Neural cell (in vitro differentiated cells): ENCODE data around the gene GALNT14. TPM values are rescaled to one million over a fixed set of nuclear protein-coding genes. Genes with fewer than 3 reads are reported as not detected.

ENCODE experiments used
- H2AFZ ChIP-seq: fragments of 200-600, 300-800 bp; sonication (generic), shearing (Covaris generic); 2 replicates; pipeline ENCODE4 v1.6.0; 2014; ENCODE audit warnings: low read depth, mild to moderate bottlenecking, antibody characterized with exemption, low read length, moderate library complexity
- H3F3A ChIP-seq: fragments of 200-600 bp; shearing (Covaris generic); 2 replicates; pipeline ENCODE4 v1.6.1; 2016; ENCODE audit warnings: mild to moderate bottlenecking, moderate library complexity, mixed read lengths, antibody characterized with exemption, low read length; ENCODE audit not compliant: insufficient read depth, poor library complexity, severe bottlenecking
- H3K27ac ChIP-seq: fragments of 200-600, 300-800 bp; sonication (generic), shearing (Covaris generic); 2 replicates; pipeline ENCODE4 v1.5.1; 2014; ENCODE audit warnings: mild to moderate bottlenecking, low read length, moderate library complexity
- H3K27me3 ChIP-seq: fragments of 300-800, 200-600 bp; sonication (generic), shearing (Covaris generic); 2 replicates; pipeline ENCODE4 v1.6.0; 2014; ENCODE audit warnings: mild to moderate bottlenecking, low read depth, low read length, moderate library complexity; ENCODE audit not compliant: insufficient read depth
- H3K36me3 ChIP-seq: fragments of 300-800, 200-600 bp; sonication (generic), shearing (Covaris generic); 2 replicates; pipeline ENCODE4 v1.5.1; 2014; ENCODE audit warnings: mild to moderate bottlenecking, antibody characterized with exemption, low read length, moderate library complexity; ENCODE audit not compliant: insufficient read depth
- H3K4me2 ChIP-seq: fragments of 300-800, 200-600 bp; sonication (generic), shearing (Covaris generic); 2 replicates; pipeline ENCODE4 v1.6.0; 2014; ENCODE audit warnings: mild to moderate bottlenecking, low read length
- H3K4me3 ChIP-seq: fragments of 300-800, 200-600 bp; sonication (generic), shearing (Covaris generic); 2 replicates; pipeline ENCODE4 v1.5.1; 2014; ENCODE audit warnings: mild to moderate bottlenecking, low read length, moderate library complexity
- H3K79me2 ChIP-seq: fragments of 200-600 bp; shearing (Covaris generic); replicated peaks from 2 replicates; pipeline ENCODE4 v1.6.0; 2014; ENCODE audit warnings: mild to moderate bottlenecking, low read length, moderate library complexity; ENCODE audit not compliant: insufficient read depth
- H3K9ac ChIP-seq: fragments of 300-800, 200-600 bp; sonication (generic), shearing (Covaris generic); 2 replicates; pipeline ENCODE4 v1.6.1; 2016; ENCODE audit warnings: mild to moderate bottlenecking, low read length, mixed read lengths
- H3K9me2 ChIP-seq: fragments of 200-600 bp; shearing (Covaris generic); 2 replicates; pipeline ENCODE4 v1.6.1; 2016; ENCODE audit warnings: mild to moderate bottlenecking, low read length, mixed read lengths; ENCODE audit not compliant: insufficient read depth
- H3K9me3 ChIP-seq: fragments of 200-600, 300-800 bp; sonication (generic), shearing (Covaris generic); 2 replicates; pipeline ENCODE4 v1.6.1; 2016; ENCODE audit warnings: mild to moderate bottlenecking, mixed run types, low read length, moderate library complexity, mixed read lengths
- H4K20me1 ChIP-seq: fragments of 200-600 bp; shearing (Covaris generic); 2 replicates; pipeline ENCODE4 v1.6.1; 2016; ENCODE audit warnings: mild to moderate bottlenecking, mixed run types; ENCODE audit not compliant: insufficient read depth
- CTCF ChIP-seq: fragments of 450-650 bp; IDR thresholded peaks from 2 replicates; pipeline ENCODE4 v1.5.1; 2014; ENCODE audit warnings: antibody characterized with exemption, mild to moderate bottlenecking, moderate library complexity; ENCODE audit not compliant: poor library complexity, severe bottlenecking
- EP300 ChIP-seq: fragments of 450-650 bp; conservative IDR thresholded peaks from 2 replicates; pipeline ENCODE4 v1.6.1; 2014; ENCODE audit warnings: antibody characterized with exemption, mild to moderate bottlenecking, moderate library complexity; ENCODE audit not compliant: poor library complexity, severe bottlenecking
- EZH2 ChIP-seq: fragments of 200-600, 300-800 bp; shearing (Covaris generic), sonication (generic); IDR thresholded peaks from 2 replicates; pipeline ENCODE4 v1.6.1; 2014; ENCODE audit warnings: antibody characterized with exemption, low read length, borderline replicate concordance, mild to moderate bottlenecking; ENCODE audit not compliant: insufficient read depth, poor library complexity, severe bottlenecking
- MXI1 ChIP-seq: fragments of 450-650 bp; conservative IDR thresholded peaks from 2 replicates; pipeline ENCODE4 v1.6.1; 2014; ENCODE audit warnings: antibody characterized with exemption, mild to moderate bottlenecking; ENCODE audit not compliant: poor library complexity, severe bottlenecking
- POLR2AphosphoS5 ChIP-seq: IDR thresholded peaks from 2 replicates; pipeline ENCODE4 v1.6.1; 2012
- RAD21 ChIP-seq: fragments of 450-650 bp; conservative IDR thresholded peaks from 2 replicates; pipeline ENCODE4 v1.6.1; 2014; ENCODE audit warnings: antibody characterized with exemption, mild to moderate bottlenecking, moderate library complexity
- REST ChIP-seq: IDR thresholded peaks from 2 replicates; pipeline ENCODE4 v1.6.1; 2012; ENCODE audit warnings: borderline replicate concordance
- SMC3 ChIP-seq: fragments of 450-650 bp; conservative IDR thresholded peaks from 2 replicates; pipeline ENCODE4 v1.6.1; 2014; ENCODE audit warnings: antibody characterized with exemption, mild to moderate bottlenecking, moderate library complexity; ENCODE audit not compliant: poor library complexity
- TAF1 ChIP-seq: IDR thresholded peaks from 2 replicates; pipeline ENCODE4 v1.6.1; 2012; ENCODE audit warnings: low read depth
- polyA plus RNA-seq: library from polyadenylated mRNA; depleted of rRNA; stranded (reverse); fragments of >200 nt; gene quantifications from 2 replicates; pipeline ENCODE4 v1.2.3, GENCODE V29; 2014

Gene GALNT14
- polyA plus RNA-seq, 1 donor from 2014 or later, result 15.9 TPM

- Histone ChIP-seq H4K20me1 (no peaks in the 10 kb centered on the region), H2AFZ (no peak overlapping the region), H3K4me3 (no peak overlapping the region), H3K4me2 (no peak overlapping the region), H3F3A (no peaks in the 10 kb centered on the region), H3K27me3 (no peaks in the 10 kb centered on the region), H3K27ac (no peak overlapping the region), H3K9me3 (no peaks in the 10 kb centered on the region), H3K9ac (no peak overlapping the region), H3K79me2 (no peaks in the 10 kb centered on the region), H3K36me3 (no peaks in the 10 kb centered on the region), H3K9me2 (no peaks in the 10 kb centered on the region)
- no peak for TF ChIP-seq CTCF
- no peak for TF ChIP-seq EZH2
- no peak for TF ChIP-seq REST
- no peak for TF ChIP-seq RAD21
- no peak for TF ChIP-seq SMC3
- TF ChIP-seq EP300, result no peak
- TF ChIP-seq MXI1, result no peak
- no peak for TF ChIP-seq TAF1
- TF ChIP-seq POLR2AphosphoS5, result no peak
Observed at GRCh38 chr2:30998672-30999071, 139.6 kb downstream of the GALNT14 start.

GRCh38 chr2:30997979-30998378 is 140.3 kb downstream of the GALNT14 start:
- Histone ChIP-seq H3K9me3 (no peaks in the 10 kb centered on the region), H3K4me2 (no peak overlapping the region), H4K20me1 (no peaks in the 10 kb centered on the region), H3K27ac (no peak overlapping the region), H3K36me3 (no peaks in the 10 kb centered on the region), H3K9me2 (no peaks in the 10 kb centered on the region), H3K4me3 (no peak overlapping the region), H3F3A (no peaks in the 10 kb centered on the region), H2AFZ (no peak overlapping the region), H3K9ac (no peak overlapping the region), H3K27me3 (no peaks in the 10 kb centered on the region), H3K79me2 (no peaks in the 10 kb centered on the region)
- TF ChIP-seq POLR2AphosphoS5 (no peak), TAF1 (no peak), SMC3 (no peak), MXI1 (no peak), CTCF (no peak), EZH2 (no peak), REST (no peak), EP300 (no peak), RAD21 (no peak)
